NCI-H2196 (cell line): ENCODE measurements around the gene FXYD1.

ENCODE experiments used
- DNase-seq: peaks from one replicate; lab custom pipeline; 2025; ENCODE audit not compliant: unreplicated experiment; lab: John Stamatoyannopoulos, UW

Gene FXYD1

DNA sequence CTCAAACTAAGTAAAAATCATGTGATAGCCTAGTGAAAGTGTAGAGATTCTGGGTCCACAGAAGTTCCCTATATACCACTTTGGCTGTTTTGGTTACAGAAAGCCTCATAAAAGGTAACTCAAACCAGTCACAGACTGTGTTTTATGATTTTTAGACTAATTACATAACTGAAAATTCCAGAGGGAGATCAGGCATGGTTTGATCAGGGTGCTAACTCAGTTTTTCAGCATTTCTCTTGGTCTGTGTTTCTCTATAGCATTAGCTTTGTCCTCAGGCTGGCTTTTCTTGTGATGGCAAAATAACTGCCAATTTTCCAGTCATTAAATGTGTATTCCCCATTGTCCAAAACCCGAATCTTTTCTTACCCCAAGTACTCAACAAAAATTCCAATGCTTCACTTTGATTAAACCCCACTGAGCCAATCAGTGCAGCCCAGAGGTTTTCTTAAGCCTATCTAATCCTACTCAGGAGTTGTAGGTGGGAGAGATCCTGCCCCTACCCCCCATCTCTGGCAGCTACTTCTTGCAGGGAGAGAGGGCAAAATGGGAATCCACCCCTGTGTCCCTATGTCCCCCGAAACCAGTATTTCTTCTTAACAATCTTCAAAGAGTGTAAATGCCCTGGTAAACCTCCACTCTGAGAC lies 31.6 kb upstream of the FXYD1 start:
- no peak for DNase-seq

DNA sequence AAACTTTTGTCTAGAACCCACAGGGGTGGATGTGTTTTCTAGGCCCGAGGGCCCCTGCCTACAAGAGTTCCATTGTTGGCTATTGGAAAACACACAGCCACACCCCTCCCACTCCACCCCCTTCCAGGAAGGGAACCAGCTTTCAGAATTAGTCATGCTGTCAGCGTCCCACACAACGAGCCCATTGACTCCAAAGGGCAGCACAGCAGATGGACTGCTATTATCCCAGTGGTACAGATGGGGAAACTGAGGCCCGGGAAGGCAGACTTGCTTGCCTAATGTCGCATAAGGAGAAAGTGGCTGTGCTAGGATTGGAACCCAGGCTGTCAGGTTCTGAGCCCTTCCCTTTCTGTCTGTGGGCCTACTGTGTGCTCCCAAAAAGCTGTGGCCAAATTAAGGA lies 31.1 kb upstream of the FXYD1 start:
- DNase-seq: no peak

DNA sequence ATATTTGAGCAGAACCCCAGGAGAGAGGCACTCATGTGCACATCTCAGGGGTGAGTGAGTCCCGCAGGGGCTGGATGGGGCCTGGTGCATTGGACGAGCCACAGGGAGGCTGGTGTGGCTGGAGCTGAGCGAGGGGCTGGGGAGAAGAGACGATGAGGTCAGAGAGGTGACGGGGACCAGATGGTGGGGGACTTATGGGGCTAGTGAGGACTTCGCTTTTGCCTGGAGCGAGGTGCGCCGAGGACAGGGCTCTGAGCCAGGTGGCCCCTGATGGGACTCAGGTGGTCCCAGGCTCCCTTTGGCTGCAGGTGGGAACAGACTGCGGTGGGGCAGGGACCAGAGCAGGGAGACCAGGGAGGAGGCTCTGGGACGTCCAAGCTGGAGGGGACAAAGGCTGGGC lies 29.9 kb upstream of the FXYD1 start:
- DNase-seq: no peak

DNA sequence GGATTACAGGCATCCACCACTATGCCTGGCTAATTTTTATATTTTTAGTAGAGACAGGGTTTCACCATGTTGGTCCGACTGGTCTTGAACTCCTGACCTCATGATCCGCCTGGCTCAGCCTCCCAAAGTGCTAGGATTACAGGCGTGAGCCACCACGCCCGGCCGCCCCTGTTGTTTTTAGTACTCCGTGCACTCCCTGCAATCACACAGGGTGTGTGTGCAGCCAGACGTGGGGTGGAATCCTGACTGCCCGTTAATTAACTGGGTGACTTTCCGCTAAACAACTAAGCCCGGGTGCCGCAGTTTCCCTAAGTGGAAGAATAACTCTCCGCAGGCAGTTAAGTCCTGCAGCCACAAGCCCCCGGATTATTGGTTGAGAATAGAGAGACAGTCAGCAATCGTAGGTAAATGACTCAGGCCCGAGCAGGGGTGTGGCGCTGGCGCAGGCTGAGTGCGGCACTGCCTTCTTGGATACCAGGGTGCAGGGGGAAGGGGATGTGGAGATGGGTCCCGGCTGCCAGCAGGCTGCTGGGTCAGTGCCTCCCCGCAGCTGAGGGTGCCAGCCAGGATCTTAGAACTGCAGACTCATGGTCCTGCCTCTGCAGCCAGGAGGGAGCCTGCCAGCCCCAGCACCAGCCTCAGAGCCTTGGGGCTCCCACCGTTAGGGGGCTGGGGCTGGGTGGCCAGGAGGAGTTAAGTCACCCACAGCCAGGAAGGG lies 29.1 kb upstream of the FXYD1 start:
- no peak for DNase-seq

DNA sequence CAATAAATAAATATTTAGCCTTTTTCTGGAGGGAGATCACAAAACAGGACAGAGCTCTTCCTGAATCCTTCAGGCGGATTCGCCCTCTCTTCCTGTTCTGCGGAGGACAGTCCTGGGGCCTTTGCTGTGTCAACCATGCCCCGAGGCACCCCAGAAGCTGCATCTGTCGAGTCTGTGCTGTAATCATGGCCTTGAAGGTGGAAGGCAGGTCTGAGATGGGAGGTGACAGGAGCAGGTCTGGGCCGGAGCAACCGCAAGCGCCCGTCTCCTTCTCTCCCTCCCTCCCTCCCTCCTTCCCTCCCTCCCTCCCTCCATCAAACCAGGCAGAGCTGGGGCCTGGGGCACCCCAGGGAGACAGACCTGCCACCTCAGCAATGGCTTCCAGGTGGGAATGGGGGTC lies 27.6 kb upstream of the FXYD1 start:
- DNase-seq: no peak

DNA sequence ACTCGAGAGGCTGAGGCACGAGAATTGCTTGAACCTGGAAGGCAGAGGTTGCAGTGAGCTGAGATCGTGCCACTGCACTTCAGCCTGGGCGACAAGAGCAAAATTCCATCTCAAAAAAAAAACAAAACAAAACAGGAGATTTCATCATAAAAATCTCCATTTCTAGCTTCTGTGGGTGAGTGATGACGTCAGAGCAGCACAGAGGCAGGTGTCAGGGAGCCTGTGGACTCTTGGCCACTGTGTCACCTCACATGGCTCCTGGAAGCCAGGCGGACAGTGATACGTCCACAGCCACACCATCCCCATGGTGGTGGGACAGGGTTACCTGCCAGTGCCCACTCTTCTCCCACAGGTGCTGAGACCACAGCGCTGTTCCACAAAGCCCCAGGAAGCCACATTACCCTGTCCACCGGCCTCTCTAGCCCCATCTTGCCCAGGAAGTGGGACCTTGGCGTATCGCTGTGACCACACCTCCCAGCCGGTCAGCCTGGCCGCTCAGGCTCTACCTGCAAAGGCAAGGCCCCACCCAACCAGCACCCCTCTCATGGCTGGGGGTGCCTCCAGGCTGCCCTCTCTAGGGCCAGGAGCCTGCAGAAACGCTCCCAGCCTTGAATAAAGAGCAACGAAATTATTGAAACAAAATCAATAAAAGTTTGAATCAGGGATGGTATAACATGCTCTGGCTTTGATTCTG lies 25.5 kb upstream of the FXYD1 start:
- no peak for DNase-seq

DNA sequence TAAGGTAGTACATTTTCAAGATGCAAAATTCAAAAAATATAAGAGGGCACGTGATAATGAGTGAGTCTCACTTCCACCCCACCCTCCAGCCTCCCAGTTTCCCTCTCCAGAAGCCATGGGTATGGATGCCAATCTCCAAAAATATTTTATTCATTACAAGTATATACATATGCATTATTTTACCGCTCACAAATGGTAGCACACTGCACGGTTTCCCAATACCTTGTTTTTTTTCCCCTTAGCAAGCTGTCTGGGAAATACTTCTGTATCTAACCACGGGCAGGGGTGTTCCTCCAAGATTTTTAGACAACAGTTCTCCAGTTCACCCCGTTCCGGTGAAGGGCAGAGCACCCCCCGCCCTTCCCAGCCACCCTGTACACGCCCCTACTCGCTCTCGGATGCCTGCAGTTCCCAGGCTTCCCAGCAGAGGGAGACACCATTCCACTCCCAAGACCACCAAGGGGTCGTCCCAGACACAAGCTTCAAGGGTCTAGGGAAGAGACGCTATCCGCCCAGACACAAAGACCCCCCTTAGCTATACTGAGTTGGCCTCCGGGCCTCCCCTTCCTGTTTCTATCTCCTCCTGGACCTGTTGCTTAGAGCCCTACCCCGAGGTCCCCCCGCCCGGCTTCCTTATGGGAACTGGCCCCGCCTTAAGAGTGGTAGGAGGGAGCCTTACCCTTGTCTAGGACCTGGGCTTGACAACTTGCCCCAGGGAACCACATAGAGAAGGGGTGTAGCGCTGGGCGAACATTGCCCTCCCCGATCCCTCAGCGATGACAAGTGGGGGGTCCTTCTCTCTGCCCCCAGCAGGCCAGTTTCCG lies 24.1 kb upstream of the FXYD1 start:
- peak; percentile 45 for DNase-seq

DNA sequence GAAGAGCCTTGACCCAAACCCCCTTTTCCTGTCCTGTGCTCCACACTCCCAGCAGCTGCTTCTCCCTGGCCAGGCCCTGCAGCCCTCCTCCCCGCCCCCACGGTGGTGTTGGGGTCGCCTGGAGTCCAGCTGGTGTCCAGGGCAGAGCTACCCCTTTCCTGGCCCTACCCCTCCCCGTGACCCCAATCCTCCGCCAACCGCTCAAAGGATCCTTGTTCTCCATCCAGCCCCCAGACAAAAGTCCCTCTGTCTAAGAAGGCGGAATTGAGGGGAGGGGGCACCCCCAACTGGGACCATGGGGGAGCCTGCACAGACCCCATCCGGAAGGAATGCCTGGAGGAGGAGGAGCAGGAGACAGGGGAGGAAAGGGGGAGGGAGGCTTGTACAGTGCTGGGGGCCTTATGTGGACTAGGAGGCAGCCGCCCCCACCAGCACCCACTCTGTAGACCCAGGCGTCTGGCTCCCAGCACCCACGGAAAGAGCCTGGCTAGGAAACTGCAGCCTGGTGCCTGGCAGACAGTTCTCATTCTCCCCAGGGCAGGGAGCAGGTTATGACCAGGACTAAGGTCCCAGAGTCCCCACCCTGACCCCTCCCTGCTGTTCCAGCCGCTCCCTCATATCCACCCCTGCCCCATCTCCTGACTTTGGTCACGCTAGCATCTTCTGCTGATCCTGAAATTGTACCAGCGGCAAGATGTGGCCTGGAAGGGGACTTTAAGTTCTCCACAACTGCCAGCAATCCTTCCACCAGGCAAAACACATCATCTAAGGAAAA lies 23.3 kb upstream of the FXYD1 start, which contains the start of gene FXYD3:
Gene FXYD3 (plus strand): TSS at position 647 of the 775 bp plus-strand sequence. CDS start 3,554 bp downstream, outside the sequence.
- no peak for DNase-seq

DNA sequence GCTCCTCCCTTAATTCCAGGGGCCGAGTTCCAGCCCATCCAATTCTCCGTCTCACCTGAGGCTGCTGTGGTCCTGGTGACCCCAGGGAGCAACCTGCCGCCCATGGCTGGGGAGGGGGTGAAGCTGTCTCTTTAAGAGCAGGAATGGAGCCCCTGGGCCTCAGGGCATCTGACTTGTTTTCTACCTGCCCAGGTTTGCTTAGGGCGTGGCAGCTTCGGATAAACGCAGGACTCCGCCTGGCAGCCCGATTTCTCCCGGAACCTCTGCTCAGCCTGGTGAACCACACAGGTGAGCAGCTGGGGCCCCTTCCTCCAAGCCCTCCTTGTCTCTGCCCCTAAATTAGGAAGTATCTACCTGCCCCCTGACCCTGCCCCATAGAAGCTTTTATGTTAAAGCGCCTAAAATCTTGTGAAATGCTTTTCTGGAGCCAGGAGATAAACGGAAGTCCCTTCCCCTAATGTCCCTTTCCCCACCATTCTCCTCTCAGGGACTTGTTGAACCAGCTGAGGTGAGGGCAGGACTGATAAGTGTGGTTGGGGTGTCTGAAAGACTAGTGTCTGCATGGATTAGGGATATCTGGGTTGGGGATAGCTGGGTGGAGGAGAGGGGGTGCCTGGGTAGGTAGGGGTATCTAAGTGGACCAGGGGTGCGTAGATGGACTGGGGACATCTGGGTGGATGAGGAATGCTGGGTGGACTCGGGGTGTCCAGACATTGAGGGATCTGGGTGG lies 22.4 kb upstream of the FXYD1 start:
- no peak for DNase-seq

DNA sequence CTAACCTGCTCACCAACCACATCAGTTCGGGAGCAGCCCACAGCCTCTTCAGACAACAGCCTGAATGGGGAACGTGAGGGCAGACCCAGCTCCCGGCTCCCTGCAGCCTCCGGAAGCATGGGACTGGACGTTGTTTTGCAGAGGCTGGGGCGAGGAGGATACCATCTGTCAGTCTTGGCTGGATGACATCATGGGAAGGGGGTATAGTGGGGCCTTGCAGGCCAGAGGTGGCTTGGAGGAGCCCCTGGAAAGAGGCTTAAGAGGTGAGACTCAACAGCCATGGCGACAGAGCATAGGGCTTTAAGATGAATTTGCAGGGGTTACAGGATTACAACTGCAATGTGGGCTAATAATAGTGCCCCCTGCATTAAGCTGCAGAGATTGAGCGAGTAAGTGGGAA lies 21.5 kb upstream of the FXYD1 start:
- DNase-seq: no peak

DNA sequence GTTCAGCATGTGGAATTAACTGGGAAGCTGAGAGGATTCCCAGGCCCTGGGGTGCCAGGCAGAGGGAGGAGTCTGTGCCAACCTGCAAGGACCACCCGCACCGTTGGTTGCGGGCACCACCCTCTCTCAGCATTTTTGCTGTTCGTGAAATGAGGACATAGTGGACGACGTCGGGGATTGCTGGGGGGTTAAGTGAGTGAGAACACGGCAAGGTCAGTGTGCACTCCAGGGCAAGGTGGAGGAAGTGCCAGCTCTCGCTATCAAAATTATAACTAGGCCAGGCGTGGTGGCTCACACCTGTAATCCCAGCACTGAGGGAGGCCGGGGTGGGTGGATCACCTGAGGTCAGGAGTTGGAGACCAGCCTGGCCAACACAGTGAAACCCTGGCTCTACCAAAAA lies 20.8 kb upstream of the FXYD1 start:
- DNase-seq: no peak

DNA sequence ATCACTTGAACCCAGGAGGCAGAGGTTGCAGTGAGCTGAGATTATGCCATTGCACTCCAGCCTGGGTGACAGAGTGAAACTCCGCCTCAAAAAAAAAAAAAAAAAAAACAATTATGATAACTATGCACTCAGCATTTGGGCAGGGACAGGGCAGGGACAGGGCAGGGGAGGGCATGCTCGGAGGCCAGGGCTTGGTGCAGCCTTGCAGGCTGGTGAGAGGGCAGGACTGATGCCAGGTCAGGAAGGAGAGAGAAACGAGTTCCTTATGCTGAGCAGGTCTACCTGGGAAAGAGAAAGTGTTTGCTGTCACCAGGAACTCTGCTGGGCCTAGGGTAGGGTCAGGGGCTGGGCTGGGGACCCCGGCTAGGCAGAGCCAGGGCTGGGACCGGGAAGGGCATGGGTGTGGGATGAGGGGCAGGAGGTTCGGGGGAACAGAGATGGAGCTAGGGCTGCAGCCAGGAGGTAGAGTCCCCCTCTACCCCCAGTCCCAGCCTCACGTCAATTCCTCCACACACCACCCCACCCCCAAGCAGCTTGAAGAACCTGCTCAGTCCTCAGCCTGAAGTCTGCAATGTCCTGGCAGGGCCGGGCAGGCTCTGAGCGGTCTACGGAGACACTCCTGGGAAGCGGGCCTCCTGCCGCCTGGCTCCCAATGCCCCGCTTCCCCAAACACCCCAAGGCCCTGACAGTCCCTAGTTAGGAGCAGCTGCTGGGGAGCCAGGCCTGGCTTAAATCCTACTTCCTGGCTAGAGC lies 20.2 kb upstream of the FXYD1 start:
- DNase-seq: no peak

DNA sequence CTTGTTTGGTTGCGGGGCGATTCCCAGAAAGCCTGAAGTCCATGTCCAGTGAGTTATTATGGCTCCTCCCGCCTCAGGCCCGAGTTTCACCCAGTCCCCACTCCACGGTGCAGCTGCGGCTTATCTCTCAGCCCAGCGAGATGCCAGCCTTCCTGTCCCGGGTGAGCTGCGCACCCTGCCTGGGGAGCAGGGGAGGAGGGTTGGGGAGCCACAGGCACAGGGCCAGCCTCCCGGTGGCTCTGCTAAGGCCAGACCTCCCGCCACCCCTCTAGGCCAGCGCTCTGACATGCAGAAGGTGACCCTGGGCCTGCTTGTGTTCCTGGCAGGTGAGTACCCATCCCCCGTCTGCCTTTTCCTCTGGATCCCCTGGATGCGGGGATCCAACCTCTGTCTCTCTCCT lies 19.5 kb upstream of the FXYD1 start:
- DNase-seq: no peak

DNA sequence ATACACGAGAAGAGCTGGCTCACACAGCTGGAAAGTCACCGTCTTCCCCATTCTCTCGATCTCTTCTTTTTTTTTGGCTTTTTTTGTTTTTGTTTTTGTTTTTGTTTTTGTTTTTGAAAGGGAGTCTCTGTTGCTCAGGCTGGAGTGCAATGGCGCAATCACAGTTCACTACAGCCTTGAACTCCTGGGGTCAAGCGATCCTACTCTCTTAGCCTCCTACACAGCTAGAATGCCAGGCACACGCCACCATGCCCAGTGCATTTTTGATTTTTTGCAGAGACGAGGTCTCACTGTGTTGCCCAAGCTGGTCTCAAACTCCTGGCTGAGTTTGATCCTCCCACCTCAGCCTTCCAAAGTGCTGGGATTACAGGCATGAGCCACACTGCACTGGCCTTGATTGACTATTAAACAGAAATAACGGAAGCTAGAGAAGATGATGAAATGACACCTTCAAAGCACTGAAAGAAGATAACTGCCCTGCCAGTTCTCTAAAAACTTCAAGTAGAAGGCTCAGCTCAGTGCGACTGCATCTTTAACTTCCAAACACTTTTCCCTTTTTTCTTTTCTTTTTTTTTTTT lies 19.0 kb upstream of the FXYD1 start:
- DNase-seq: no peak

DNA sequence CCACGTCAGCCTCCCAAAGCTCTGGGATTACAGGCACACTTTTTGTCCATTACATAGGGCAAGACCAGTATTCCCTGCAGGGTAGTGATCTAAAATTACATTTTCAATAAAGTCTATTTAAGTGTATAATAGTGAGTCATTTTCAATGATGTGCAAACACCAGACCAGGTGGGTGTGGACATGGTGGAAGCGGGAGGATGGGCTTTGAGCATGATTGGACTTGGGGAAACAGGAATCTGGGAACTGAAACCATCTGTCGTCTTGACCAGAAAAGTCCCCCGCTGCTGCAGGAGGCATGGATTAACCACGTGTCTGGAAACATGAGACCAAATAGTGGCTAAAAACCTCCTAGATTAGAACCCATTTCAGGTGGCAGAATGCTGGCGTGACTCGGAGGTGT lies 18.1 kb upstream of the FXYD1 start:
- DNase-seq: peak; percentile 91

DNA sequence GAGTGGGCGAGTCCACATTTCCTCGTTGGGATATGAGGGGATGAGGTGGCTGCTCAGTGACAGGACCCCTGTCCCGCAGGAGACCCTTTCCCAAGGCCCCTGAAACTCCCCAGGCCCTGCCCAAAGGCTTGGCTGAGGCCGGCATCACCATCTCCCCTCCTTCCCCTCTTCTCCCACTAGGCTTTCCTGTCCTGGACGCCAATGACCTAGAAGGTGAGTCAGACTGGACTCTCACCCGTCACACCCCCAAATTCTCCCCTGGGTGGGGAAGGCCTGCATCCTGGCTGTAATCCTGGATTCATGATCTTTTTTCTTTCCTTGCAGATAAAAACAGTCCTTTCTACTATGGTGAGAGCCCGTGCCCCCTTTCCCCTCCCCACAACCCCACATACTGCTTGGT lies 17.7 kb upstream of the FXYD1 start:
- DNase-seq: no peak

DNA sequence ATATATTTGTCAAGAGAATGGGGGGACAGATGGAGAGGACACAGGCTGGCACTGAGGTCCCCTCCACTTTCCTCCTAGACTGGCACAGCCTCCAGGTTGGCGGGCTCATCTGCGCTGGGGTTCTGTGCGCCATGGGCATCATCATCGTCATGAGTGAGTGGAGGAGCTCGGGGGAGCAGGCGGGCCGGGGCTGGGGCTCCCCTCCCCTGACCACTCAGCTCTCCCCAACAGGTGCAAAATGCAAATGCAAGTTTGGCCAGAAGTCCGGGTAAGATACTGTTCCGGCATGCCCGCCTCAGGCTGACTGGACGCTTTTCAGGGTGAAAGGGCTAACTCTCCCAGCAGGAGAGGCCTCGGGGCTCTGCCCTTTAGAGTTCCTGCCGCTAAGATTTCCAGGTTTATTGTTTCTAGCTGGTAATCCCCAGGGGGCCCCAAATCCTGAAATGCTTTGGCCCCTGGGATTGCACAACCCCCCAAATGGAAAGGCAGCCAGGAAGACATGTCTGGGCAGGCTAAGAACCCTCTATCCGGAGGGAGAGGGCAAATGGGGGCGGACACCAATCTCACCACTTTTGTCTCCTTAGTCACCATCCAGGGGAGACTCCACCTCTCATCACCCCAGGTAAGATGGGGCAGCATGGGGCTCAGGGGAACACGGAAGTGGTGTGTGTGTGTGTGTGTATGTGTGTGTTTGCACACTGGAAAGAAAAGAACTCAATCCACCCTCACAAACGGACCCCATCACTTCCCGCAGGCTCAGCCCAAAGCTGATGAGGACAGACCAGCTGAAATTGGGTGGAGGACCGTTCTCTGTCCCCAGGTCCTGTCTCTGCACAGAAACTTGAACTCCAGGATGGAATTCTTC lies 15.7 kb upstream of the FXYD1 start:
- no peak for DNase-seq

DNA sequence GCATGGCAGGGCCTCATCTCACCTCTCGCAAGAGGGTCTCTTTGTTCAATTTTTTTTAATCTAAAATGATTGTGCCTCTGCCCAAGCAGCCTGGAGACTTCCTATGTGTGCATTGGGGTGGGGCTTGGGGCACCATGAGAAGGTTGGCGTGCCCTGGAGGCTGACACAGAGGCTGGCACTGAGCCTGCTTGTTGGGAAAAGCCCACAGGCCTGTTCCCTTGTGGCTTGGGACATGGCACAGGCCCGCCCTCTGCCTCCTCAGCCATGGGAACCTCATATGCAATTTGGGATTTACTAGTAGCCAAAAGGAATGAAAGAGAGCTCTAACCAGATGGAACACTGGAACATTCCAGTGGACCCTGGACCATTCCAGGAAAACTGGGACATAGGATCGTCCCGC lies 15.1 kb upstream of the FXYD1 start:
- DNase-seq: no peak
